OCI-LY7 (cell line): ENCODE data around the gene ABCD1.

ENCODE experiments used
- CTCF ChIP-seq: fragments of 200-600 bp; sonication (generic); conservative IDR thresholded peaks from 2 replicates; pipeline ENCODE4 v1.5.1; 2014; ENCODE audit warnings: mild to moderate bottlenecking, antibody characterized with exemption, low read length, moderate library complexity, mixed read lengths
- EZH2phosphoT487 ChIP-seq: fragments of 200-600 bp; sonication (generic); IDR thresholded peaks from 2 replicates; pipeline ENCODE4 v1.6.1; 2018; ENCODE audit warnings: low read depth, borderline replicate concordance, mild to moderate bottlenecking, mixed run types, antibody characterized with exemption, low read length, moderate library complexity, mixed read lengths

DNA sequence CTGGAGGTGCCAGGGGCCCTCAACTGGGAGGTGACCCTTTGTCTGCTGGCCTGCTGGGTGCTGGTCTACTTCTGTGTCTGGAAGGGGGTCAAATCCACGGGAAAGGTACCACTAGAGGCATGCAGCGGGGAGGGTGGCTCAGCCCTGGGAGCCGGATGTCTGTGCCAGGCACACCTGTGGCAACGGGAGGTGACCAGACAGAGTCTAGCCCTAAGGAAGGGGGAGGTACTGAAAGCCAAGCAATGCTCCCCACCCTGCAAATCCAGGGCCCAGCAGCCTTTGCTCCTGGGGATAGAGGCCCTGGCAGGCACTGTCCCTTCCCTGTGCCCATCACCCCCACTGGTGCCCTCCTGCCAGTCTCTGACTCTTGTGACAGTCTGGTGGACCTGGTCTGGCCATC is 32.7 kb upstream of the ABCD1 start:
- TF ChIP-seq CTCF = no peak
- TF ChIP-seq EZH2phosphoT487 = no peak
